Measurements from ENCODE around the gene SELPLG.
"Not testable (repeated sequence)": the region's sequence is repeated elsewhere in the genome, so short reads cannot be mapped to it uniquely, and the experiment has no call there.

Gene SELPLG

DNA sequence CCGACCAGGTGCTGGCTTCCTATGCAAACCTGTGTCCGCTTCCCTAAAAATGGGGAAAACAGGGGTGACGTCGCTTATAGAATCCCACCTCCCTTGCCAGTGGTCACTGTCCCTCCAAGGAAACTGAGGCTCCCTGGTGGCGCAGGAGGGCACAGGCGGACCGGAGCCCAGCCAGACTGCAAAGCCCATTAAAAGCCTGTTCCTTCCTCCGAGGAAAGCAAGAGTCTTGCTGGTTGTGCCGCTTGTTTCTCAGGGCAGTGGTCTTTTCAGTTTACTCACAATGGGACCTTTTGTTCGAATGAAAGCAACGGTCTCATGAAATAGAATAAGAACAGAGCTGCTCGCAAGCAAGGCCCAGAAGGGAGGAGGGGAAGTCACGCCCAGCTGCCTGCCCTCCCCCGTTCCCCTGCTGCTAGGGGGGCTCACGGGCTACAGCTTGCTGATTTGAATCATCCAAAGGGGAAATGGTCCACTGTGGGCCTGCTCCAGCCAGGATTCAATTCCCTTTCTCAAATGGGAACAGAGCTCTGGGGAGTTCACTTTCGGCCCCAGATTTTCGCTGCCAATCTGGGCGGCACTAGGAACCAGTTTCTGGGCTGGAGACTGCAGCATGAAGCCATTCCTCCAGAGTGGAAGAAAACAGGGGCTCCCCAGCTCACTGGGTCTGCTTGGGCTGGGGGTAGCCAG lies 4.6 kb upstream of the SELPLG start:
- peak in 1 of 2 donors; percentile 14 for DNase-seq

DNA sequence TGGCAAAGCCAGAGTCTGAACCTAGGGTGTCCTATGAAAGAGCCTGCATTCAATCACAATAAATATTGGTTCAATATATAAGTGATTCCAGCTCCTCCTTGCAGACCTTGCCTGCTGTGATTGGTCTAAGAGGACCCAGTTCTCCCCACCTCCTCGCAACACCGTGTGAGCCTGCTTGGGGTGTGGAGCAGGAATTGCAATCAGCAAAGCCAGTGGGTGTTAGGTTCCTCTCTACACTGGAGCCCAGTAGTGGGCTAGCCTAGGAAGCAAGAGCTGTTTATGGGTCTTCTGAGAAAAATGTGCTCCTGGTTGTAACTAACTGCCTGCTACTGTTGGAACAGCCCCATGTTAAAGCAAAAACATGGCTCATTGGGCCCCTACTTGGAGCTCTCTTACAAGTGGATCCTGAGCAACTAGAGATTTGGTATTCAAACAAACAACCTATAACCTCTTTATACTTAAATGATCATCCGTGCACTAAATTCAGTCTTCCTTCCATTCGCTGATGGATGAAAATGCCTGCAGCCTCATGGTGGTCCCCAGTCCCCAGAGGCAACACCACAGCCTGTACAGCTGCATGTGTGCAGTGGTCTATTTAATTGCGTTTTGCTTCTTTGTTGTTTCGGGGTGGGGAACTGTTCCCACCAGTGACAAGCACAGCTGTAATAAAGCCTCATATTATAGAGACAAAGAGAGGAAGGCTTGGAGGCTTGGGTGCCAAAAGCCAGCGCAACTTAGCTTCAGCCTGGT lies 3.7 kb upstream of the SELPLG start:
- DNase-seq: no peak

DNA sequence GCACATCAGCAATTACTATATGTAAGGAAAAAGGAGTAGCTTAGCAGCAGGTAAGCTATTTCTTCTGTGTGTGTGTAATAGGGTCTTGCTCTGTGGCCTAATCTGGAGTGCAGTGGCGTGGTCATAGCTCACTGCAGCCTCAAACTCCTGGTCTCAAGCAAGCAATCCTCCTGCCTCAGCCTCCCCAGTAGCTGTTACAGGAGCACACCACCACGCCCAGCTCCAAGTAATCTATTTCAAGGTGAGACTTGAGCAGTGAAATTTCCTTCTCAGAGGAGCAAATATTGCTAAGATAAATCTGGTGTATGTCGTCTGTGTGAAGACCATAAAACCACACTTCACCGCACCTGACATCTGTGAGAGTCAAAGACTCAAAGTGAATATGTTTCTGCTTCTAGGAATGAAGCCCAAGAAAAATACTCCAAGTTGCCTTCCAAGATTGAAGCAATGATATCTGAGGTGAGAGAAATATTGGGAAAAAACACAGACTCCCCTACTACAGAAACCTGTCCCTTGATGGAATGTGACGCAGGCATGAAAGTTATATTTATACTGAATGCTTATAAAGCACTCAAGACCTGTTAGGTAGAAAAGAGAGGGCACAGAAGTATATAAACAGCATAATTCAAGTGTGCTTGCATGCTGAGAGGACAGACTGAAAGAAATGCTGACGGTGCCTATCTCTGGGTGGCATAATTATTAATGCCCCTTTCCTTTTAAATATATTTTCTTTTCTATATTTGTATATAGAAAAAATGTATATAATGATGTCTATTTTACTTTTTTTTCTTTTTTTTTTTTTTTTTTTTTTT lies 2.5 kb upstream of the SELPLG start:
- no peak for DNase-seq

DNA sequence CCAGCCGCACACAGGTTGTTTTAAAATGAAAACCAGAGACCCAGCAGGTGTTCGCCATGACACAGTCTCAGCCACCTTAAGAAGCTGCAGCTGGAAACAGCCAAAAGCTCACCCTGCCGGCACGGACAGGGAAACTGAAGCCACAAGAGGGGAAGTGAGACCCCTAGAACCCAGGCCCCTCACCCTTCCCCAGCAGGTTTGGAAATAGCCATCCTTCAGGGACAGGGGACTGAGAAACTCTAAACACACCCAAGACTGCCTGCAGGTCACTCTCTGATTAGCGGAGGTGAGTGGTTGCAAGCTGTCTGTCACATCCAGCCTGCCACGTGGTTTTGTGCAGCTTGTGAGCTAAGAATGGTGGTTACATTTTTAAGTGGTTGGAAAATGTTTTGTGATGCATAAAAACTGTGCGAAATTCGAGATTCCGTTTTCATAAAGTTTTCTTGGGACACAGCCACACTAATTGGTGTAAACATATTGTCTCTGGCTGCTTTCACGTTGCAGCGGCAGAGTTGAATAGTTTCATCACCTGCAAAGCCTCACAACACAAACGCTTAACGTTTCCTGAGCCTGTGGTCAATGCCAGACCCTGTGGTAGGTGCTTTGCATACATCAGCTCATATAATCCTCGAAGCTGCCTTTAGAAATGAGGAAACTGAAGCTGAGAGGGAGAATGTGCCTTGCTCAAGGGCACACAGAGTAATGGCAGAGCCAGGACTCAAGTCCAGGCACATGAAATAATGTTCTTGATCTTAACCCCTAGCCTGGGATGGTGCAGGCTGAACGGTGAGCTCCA lies 1.7 kb upstream of the SELPLG start:
- DNase-seq: peak; percentile 50 to 59

DNA sequence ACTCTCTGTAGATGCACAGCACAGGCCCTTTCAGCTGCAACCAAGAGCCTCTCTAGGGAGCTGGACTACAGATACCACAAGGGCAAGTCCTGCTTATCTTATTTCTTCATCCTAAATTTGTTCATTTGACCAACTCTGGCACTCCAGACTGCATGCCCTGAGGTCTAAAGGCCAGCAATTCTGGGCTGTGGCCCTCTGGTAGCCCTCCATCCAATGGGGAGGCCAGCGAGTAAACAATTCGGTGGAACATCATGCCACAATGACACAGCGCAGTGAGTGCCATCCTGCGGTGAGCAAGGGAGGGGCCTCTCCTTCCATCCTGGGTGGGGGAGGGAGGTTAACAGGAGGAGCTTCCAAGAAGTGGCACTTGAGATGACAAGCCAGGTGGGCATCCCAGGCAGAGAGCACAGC lies 652 bp upstream of the SELPLG start:
- peak; percentile 69 to 75 for DNase-seq

DNA sequence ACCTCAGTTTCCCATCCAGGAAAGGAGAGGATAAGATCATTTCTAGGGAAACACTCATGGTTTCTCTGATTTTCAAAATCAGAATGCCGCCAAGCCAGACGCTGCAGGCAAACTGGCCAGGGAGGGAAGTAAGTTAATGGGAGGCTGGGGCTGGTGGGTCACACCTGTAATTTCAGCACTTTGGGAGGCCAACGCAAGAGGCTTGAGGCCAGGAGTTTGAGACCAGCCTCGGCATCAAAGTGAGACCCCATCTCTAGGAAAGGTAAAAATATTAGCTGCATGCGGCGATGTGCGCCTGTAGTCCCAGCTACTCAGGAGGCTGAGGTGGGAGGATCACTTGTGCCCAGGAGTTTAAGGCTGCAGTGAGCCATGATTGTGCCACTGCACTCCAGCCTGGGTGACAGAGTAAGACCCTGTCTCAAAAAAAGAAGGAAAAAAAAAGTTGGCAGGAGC lies 587 bp downstream of the SELPLG start:
- peak in 1 of 2 donors; percentile 16 for DNase-seq

DNA sequence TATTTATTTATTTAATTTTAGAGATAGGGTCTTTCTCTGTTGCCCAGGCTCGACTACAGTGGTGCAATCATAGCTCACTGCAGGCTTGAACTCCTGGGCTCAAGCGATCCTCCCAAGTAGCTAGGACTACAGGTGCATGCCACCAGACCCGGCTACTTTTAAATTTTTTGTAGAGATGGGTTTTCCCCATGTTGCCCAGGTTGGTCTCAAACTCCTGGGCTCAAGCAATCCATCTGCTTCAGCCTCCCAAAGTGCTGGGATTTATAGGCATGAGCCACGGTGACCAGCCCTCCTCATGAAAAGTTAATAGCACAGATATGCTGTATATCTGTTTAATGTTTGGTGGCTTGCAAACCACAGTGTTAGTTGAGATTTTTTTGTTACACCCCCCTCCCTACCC lies 2.4 kb downstream of the SELPLG start:
- not testable (repeated sequence) for DNase-seq

DNA sequence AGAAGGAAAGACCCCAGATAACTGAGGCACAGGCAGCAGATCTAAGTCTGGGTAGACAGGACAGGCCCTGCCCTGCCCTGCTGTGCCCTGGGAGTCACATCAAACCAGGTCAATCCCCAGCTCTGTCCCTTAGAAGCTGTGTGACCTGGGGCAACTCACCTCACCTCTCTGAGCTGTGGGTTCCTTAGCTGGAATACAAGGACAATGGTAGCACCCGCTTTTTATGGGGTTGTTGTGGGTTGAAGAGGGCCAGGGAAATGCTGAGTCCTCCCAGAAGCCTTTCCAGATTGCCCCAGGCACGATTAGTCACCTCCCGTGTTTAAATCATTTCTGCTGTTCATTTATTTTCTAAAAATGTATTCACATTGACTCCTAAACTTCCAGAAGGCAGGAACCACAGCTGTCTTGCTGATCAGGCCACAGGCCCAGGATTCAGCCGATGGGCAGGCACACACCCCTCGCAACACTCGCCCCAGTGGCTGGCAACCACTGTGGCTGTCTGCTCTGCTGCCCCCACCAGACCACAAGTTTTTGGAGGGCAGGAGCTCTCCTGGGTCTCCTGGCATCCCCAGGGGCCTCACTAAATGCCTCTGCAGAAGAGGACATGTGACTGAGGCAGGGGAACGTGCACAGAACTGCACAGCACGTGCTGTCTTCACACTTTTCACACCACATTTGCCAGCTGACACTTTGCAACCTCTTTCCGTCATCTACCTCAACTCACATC lies 3.0 kb downstream of the SELPLG start:
- peak in 1 of 2 donors; percentile 48 for DNase-seq

DNA sequence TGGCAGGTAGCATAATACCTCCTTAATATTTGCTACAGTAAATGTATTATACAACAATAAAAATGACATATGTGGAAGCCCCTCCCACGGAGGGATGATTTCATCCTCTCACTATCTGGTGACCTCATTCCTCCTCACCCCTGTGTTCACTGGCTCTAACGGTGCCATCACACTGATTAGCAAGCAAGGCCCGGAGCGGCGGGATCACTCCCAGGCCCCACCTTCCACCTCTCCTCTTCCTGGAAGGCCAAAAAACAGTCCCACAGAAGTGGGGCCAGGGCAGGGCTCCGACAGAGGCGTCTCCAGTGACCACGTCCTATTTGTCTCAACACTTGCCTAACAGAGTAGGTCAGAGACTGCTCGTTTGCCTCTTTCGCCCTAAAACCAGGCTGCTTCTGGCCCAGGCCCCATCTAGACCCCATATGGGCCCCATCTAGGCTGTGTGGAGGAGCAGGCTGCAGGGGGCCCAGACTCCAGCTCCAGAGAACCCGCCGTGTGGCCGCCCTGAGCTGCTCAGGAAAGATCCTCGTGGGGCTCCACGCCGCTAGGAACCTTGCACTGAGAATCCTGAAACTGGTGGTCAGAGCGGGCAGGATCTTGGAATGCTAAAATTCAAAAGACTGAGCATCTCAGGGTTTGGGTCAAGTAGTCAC lies 3.7 kb downstream of the SELPLG start:
- peak; percentile 77 to 84 for DNase-seq

DNA sequence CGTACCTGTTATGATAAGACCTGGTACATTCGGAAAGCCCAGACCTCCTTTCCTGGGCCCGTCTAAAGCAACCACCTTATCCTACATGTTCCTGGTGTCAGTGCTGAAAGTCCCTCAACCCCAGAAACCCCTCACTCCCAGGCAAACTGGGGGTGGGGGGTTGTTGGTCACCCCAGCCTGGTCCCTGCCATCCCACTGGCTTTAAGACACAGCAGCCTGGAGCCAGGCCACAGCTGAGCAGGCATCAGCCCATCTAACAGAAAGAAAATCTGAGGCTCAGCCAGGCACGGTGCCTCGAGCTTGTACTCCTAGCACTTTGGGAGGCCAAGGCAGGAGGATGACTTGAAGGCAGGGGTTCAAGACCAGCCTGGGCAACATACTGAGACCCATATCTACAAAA lies 4.5 kb downstream of the SELPLG start:
- DNase-seq: peak in 1 of 2 donors; percentile 34

DNA sequence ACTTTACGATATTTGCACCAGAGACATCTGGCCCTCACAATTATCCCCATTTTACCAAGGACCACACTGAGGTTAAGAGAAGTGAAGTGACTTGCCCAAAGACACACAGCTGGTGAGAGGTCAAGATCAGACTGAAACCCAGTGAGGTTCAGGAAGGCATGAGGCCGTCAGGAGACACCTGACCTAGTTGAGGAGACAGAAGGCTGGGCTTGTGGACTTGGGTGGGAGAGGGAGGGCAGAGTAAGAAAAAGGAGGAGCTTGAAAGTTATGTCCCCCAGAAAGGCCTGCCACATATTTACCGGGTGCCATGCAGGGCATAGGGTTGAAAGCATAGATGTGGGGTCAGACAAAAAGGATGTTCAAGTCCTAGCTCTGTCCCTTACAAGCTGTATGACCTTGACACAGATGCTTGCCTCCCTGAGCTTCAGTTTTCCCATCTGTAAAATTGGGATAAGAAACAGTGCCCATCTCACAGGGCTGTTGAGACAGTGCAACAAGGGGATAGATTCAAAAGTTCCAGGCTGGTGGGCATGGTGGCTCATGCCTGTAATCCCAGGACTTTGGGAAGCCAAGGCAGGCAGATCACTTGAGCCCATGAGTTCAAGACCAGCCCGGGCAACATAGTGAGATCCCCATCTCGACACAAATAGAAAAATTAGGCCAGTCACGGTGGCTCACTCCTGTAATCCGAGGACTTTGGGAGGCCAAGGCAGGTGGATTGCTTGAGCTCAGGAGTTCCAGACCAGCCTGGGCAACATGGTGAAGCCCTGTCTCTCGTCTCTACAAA lies 6.4 kb downstream of the SELPLG start:
- DNase-seq: no peak

DNA sequence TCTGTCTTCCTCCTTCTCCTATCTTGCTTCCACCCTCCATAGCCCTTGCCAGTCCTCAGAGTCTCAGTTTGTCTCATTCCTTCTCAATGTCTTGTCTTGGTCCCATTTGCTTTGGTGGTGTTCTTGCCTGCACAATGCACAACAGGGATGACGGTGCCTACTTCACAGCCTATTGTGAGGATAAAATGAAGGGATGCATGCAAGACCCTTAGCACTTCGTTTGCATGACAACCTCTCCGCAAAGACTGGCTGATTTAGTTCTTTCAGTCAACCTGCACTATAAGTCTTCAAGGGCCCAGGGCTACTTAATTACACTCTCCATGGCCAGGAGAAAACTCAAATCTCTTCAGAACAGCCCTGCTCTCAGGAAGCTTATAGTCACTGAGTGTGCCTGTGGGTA lies 8.5 kb downstream of the SELPLG start:
- no peak for DNase-seq

DNA sequence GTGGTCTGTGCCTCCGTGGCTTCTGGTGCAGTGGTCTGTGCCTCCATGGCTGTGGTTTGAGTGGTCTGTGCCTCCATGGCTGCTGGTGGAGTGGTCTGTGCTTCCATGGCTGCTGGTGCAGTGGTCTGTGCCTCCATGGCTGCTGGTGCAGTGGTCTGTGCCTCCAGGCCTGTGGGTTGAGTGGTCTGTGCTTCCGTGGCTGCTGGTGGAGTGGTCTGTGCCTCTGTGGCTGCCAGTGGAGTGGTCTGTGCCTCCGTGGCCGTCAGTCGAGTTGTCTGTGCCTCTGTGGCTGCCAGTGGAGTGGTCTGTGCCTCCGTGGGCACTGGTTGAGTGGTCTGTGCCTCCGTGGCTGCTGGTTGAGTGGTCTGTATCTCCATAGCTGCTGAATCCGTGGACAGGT lies 10.1 kb downstream of the SELPLG start:
- DNase-seq: no peak

DNA sequence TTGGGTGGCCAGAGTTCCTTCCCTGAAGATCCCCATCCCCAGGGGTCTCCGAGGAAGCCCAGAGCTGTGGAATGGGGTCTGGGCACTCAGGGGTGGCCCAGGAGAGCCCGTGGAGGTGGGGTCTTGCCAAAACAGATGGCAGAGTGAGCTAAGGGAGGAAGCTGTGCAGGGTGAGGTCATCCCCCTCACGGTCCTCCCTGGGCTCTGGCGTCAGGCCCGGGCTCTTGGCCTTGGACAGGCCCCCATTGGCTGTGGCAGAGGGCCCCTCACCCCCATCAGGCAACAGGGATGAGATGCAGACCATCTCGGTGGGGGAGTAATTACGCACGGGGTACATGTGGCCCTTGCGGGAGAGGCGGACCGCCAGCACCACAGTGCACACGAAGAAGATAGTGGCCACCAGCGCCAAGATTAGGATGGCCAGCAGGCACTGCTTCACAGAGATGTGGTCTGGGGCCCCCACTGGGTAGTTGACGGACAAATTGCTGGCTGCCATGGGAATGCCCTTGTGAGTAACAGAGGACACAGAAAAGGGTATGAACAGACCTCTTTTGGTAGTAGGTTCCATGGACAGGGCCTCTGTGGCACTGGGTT lies 10.7 kb downstream of the SELPLG start:
- no peak for DNase-seq

DNA sequence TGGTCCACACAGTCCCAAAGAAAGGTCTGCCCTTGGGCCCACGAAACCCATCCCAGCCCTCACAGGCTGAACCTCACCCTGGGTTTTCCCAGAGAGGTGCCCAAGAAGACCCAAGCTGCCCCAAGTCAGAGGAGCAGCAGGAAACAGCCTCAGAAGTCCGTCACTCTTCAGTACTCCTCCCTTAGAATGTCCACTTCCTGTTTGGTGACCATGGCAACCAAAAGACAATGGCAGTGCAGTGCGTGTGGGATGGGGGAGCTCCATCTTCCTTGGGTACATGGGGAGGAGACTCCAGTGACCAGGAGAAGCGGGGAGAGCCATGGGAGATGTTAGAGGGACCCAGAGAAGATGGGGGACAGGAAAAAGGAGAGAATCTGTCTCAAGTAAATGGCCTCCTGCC lies 11.3 kb downstream of the SELPLG start:
- peak; percentile 58 to 63 for DNase-seq

DNA sequence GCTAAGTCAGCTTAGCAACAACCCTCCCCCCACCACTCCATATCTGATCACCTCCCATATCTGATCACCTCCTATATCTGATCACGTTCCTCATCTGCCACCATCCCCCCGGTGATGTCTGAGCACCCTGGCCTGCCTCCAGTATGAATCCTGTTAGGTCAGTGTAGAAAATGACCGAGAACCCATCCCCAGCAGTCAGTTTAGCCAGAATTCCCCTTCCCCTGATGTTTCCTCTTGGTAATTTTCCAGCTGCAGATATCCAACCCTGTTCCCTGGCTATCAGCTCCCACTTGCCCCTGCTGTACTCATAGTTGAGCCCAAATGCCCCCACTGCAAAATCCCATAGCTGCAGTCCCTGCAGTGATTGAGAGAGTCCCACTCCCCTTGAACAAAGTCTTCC lies 12.5 kb downstream of the SELPLG start:
- no peak for DNase-seq

DNA sequence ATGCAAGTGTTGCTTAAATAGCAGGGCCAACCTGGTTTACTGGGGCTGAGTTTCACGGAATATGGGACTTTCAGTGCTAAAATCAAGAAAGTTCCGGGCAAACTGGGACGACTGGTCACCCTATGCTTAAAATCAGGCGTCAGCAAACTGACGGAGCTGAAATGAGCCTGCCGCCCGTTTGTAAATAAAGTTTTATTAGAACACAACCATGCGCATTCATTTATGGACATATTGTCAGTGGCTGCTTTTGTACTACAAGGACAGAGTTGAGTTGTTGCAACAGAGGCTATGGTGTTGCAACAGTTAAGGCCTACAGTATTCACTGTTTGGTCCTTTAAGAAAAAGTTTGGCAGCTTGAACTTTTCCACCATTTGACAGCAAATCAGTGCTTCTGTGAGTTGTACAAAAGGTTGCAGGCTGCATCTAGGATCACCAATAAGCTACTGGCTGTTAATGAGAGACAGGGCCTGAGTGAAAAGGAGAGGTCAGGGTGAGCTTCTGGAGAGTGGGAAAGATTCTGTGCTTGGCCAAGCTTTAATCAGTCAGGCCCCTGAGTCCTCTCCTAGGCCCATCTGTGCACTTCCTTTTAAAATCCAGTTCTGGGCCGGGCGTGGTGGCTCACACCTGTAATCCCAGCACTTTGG lies 13.3 kb downstream of the SELPLG start:
- no peak for DNase-seq

DNA sequence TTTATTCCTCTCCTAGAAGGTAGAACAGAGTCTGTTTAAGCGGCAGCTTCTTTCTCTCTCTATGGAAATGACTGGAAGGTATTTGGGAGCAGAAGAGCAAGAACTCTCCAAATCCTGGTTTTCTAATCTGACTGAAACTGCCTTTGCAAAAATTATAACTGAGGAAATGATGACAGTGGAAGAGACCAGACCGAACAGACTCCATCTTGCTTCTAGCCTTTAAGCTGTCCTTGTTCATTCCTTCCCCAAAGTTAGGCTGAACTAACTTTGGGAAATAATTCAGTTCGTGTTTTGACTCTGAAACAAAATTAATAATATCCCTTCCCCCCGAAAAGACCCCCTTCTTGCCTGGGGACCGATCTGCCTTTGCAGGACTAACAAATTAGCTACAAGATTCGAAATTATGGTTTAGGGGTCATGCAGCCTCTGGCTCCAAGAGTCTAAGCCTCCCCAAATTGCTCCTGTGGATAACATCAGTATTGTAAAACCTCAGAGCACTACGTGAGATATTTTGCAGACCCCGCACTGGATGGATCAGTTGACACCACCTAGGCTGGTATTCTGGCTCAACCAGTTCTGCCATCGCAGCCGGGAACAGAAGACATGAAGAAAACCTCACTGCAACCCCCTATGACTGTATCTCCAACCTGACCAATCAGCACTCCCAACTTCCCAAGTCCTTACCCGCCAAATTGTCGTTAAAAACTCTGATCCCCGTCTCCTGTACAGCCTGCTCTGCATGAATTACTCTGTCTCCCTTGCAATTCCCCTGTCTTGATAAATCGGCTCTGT lies 14.1 kb downstream of the SELPLG start:
- DNase-seq: no peak

DNA sequence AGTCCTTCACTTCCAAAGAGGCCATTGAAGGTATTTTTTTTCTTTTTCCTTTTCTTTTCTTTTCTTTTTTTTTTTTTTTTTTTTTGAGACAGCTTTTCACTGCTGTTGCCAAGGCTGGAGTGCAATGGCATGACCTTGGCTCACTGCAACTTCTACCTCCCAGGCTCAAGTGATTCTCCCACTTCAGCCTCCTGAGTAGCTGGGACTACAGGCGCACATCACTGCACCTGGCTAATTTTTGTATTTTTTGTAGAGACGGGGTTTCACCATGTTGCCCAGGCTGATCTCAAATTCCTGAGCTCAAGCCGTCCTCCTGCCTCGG lies 14.8 kb downstream of the SELPLG start:
- not testable (repeated sequence) for DNase-seq
